Naive thymus-derived CD8-positive, alpha-beta T cell (primary cell): Measurements from ENCODE around the gene MRPS18C. TPM values are rescaled to one million over a fixed set of nuclear protein-coding genes. Genes with fewer than 3 reads are reported as not detected.

Source experiments
- ATAC-seq, 2 donors: fragments of 150-1000 bp; cut with Tn5 transposase in 1 of 2; sonication (Bioruptor Pico), chemical (Tn5 transposase) in 1 of 2; 1 replicate in 1 of 2; 2 replicates in 1 of 2; pipeline ENCODE4 v1.10.0; 2021; ENCODE audit warnings: mild to moderate bottlenecking in 2 of 2, moderate library complexity in 2 of 2
- POLR2A ChIA-PET: fragments of 350-600 bp; sonication (Branson Sonifier 250); formaldehyde crosslinking; loops from one replicate; lab custom pipeline; 2021; ENCODE audit warnings: antibody characterized with exemption; lab: Charles Lee
- DNase-seq, 10 donors: peaks; one replicate each; pipeline versions ENCODE4 v3.0.0 to v3.0.0-alpha.2; 2020 to 2022
- H3K27ac Mint-ChIP-seq, 10 donors: one replicate each; pipeline ENCODE4 v1.8.0; 2020 to 2022; ENCODE audit warnings: mild to moderate bottlenecking in 10 of 10, mixed read lengths in 10 of 10, moderate library complexity in 4 of 10, inconsistent platforms in 1 of 10
- H3K27me3 Mint-ChIP-seq, 5 donors: one replicate each; pipeline ENCODE4 v1.8.0; 2021 to 2022; ENCODE audit warnings: mixed read lengths in 5 of 5
- H3K36me3 Mint-ChIP-seq, 3 donors: one replicate each; pipeline ENCODE4 v1.8.0; 2020 to 2022; ENCODE audit warnings: mixed read lengths in 3 of 3, mild to moderate bottlenecking in 2 of 3, inconsistent platforms in 1 of 3
- H3K4me1 Mint-ChIP-seq, 4 donors: one replicate each; pipeline ENCODE4 v1.8.0; 2021 to 2022; ENCODE audit warnings: mixed read lengths in 4 of 4
- H3K4me3 Mint-ChIP-seq, 10 donors: one replicate each; pipeline ENCODE4 v1.8.0; 2020 to 2022; ENCODE audit warnings: mild to moderate bottlenecking in 10 of 10, mixed read lengths in 10 of 10, moderate library complexity in 6 of 10, inconsistent platforms in 1 of 10
- H3K9me3 Mint-ChIP-seq, 9 donors: one replicate each; pipeline ENCODE4 v1.8.0; 2020 to 2022; ENCODE audit warnings: mixed read lengths in 9 of 9, mild to moderate bottlenecking in 3 of 9, inconsistent platforms in 1 of 9, moderate library complexity in 1 of 9
- polyA plus RNA-seq, 3 donors: library from polyadenylated mRNA; unstranded; fragments of 300-500 nt; fragmentation: Illumina TruSeq; gene quantifications; one replicate each; pipeline ENCODE4 v1.2.3, GENCODE V29; 2021
- total RNA-seq, 8 experiments: library from RNA in 2 of 8; stranded (reverse) in 2 of 8; gene quantifications; one replicate each; pipeline ENCODE4 v1.2.3 and lab custom pipeline; 2021 to 2026

MRPS18C gene
- 10 to 100 TPM; 52.9 to 66.1 TPM for total RNA-seq
- polyA plus RNA-seq, result 10 to 100 TPM; 45.4 to 64.6 (median 50.5) TPM
- total RNA-seq (lab: John Stamatoyannopoulos, UW), result 8.4 to 51.5 (median 23.4) reads per million in 6 experiments

DNA sequence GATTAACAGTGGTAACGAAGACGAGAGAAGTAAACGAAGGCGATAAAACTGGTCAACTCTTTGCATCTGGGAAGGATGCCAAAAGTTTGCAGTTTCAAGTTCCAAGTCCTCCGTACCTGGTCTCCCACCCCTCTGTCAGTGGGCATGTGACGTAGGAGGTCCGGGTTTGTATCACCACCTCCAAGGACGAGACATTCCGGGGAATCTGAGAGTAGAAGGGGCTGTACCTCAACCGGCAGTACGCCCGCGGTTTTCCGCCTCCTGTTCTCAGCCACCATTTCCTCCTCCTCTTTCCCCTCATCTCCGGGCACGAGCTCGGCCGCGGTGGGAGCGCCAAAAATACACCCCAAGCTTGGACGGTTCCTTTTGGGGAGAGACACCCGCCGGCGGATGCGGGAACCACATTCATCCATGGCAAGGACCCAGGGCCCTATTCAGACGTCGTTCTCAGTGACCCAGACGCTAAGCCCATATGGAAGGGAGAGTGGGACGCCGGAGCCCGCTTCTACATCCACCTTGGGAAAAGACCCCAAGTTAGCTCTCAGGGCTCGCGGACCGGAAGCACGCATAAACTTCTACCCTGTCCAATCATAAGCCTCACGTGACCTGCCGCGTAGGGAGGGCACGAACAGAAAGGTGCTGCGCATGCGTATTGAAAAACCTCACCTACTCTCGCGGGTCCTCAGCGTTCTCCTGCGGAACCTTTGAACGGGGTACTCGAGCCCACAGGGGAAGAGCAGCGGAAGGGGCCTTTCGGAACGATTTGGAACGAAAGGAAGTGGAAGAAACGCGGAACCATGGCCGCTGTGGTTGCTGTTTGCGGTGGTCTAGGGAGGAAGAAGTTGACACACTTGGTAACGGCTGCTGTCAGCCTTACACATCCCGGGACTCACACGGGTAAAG, at the start of gene MRPS18C, which contains the start of gene HELQ:
TSS of gene MRPS18C (plus strand) at position 778 of the 903 bp plus-strand sequence. CDS start at position 798, 20 bp downstream.
TSS of gene HELQ (minus strand) at position 543 of the 903 bp plus-strand sequence. CDS start at position 413, 130 bp downstream.
- peak; percentile 80 to 99 (median 96) for DNase-seq
- Mint-ChIP-seq H3K27me3 (no peaks in the 10 kb centered on the region), H3K4me3 (peak within 1 kb of the TSS; percentile 98 to 100 (median 100)), H3K36me3 (peaks cover 10 to 68% (median 19%) of the 10 kb centered on the region in 3 donors), H3K9me3 (no peaks in the 10 kb centered on the region), H3K27ac (peak within 1 kb of the TSS; percentile 100), H3K4me1 (peaks cover 16 to 59% (median 58%) of the 10 kb centered on the region in 4 donors)
- POLR2A ChIA-PET, result interaction anchor here (0.8 to 3.1 kb wide), 13 partner anchors 10 to 1127 kb away, joined by 3 to 36 read pairs (median 8); partner anchors contain the start of genes ABRAXAS1, COPS4, COQ2 and HNRNPDL
- peak; percentile 86 to 89 for ATAC-seq

DNA sequence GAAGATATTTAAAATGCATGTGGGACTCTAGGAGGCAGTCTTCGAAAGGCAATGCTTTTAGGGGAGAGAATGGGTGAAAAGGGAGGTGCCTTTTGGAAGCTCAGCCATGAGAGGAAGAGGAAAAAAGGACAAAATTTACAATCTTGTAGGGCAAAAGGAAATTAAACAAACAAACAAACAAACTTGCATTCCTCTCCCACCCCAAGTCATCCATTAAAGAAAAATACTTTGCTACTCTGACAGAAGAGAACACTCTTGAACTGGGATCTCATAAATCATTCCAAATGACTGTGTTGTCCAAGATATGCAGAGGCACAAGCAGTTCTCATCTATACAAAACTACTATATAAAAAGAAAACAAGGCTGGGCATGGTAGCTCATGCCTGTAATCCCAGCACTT, 47.0 kb upstream of the MRPS18C start:
- H3K4me1 Mint-ChIP-seq, result peaks cover 0 to 4% (median 0%) of the 10 kb centered on the region in 4 donors
- H3K9me3 Mint-ChIP-seq, result no peaks in the 10 kb centered on the region
- peak overlapping the region in 8 of 10 donors; percentile 2 to 80 (median 64) for H3K27ac Mint-ChIP-seq
- DNase-seq, result no peak
- H3K4me3 Mint-ChIP-seq, result no peak overlapping the region
- no peaks in the 10 kb centered on the region for H3K27me3 Mint-ChIP-seq
- no peak for ATAC-seq
- peaks cover 5 to 70% (median 19%) of the 10 kb centered on the region in 3 donors for H3K36me3 Mint-ChIP-seq
- POLR2A ChIA-PET, result no interaction called here

DNA sequence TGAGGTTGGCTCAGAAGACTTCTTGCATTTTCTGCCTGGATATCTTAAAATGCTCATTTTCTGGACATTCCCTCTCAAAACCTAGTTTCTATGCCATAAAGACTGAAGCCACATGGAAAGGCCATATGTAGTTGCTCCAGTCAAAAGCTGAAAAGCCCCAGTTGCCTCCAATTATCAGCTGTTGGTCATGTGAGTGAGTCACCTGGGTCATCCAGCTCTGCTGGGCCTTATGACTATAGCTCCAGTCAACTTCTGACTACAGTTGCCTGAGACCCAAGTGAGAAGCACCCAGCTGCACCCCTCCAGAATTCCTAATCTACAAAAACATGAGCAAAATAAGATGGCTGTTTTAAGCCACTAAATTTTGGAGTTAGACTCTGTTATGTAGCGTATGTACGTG, 42.2 kb upstream of the MRPS18C start:
- ATAC-seq (no peak), DNase-seq (no peak)
- POLR2A ChIA-PET, result no interaction called here
- Mint-ChIP-seq H3K27ac (peak overlapping the region in 2 of 10 donors; percentile 2 to 66), H3K9me3 (no peaks in the 10 kb centered on the region), H3K4me1 (peaks cover 0 to 3% (median 0%) of the 10 kb centered on the region in 4 donors), H3K4me3 (no peak overlapping the region), H3K36me3 (peaks cover 0 to 96% (median 20%) of the 10 kb centered on the region in 3 donors), H3K27me3 (no peaks in the 10 kb centered on the region)

DNA sequence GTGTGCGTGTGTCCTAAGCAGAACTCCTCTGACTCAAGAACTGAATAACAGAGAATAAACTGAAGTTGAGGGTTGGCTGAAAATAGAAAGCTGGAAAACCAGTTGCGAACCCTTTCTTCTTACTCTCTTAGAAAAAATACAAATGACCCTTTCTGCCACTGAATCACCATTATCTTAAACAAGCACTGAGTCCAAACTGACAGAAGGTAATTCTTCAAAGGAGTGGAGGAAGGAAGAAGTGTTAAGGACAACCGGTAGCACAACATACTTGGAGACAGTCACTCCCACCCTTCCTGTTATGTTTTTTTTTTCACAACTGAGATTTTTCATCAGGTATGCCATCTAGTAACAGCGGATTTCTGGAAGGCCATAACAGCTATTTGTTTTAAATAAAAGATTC, 38.3 kb upstream of the MRPS18C start:
- no peak overlapping the region for H3K4me3 Mint-ChIP-seq
- H3K36me3 Mint-ChIP-seq, result peaks cover 4 to 81% (median 20%) of the 10 kb centered on the region in 3 donors
- H3K27ac Mint-ChIP-seq, result peak overlapping the region in 1 of 10 donors; percentile 25
- H3K27me3 Mint-ChIP-seq, result no peaks in the 10 kb centered on the region
- POLR2A ChIA-PET, result no interaction called here
- peaks cover 0 to 5% (median under 1%) of the 10 kb centered on the region in 4 donors for H3K4me1 Mint-ChIP-seq
- ATAC-seq (no peak), DNase-seq (no peak)
- H3K9me3 Mint-ChIP-seq, result no peaks in the 10 kb centered on the region

DNA sequence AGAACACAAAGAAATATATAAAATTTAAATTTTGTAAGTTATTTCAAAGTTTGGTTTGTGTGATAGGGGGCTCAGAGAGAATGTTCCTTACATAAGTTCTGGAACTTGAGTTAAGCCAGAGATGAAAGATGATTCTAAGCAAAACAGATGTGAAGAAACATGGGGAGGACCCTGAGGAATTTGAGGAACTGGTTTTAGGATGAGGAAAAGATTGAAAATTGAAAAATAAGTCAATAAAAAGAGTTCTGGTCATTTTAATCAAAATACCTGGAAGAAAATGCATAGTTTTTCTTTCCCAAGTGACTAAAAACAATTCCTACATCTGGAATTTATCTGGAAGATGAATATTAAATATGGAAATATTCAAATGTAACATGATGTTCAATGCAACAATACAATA, 37.6 kb upstream of the MRPS18C start:
- no peak for ATAC-seq
- POLR2A ChIA-PET, result no interaction called here
- DNase-seq, result no peak
- no peaks in the 10 kb centered on the region for H3K9me3 Mint-ChIP-seq
- H3K27me3 Mint-ChIP-seq, result no peaks in the 10 kb centered on the region
- no peak overlapping the region for H3K4me3 Mint-ChIP-seq
- peak overlapping the region in 1 of 10 donors; percentile 77 for H3K27ac Mint-ChIP-seq
- H3K4me1 Mint-ChIP-seq, result peaks cover 0 to 2% (median under 1%) of the 10 kb centered on the region in 4 donors
- peaks cover 5 to 79% (median 19%) of the 10 kb centered on the region in 3 donors for H3K36me3 Mint-ChIP-seq

DNA sequence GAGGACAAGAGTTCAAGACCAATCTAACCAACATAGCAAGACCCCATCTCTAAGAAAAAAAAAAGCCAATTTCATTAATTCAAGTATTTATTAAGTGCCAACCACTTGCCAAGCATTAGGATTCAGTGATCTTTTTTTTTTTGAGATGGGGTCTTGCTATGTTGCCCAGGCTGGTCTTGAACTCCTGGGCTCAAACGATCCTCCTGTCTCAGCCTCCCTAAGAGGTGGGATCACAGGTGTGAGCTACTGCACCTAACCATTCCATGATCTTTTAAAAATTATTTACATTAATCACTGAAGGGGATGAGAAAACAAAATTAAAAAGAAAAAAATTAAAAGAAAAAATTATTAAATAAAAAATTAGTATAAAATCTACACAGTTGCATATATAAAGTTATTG, 24.7 kb upstream of the MRPS18C start:
- POLR2A ChIA-PET, result no interaction called here
- Mint-ChIP-seq H3K27me3 (no peaks in the 10 kb centered on the region), H3K36me3 (peaks cover 0 to 82% (median 3%) of the 10 kb centered on the region in 3 donors), H3K4me1 (peaks cover 2 to 8% (median 5%) of the 10 kb centered on the region in 4 donors), H3K4me3 (no peak overlapping the region), H3K9me3 (no peaks in the 10 kb centered on the region), H3K27ac (no peak overlapping the region)
- ATAC-seq (no peak), DNase-seq (no peak)

DNA sequence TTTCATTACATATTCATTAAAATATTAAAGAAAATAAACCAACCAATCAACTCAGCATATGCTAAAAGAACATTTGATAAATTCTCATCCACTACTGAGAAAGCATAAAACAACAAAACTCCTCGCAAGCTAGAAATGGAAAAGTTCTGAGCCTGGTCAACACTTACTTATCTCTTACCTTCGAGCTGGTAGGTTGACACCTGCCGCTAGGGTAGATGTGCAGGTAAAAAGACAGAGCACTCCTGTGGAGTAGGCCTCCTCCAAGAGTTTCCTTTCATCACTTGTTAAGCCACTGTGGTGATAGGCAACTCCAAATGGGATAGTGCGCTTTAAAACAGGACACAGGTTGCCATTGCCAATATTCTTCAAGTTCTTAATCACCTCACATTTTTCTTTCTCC, 19.2 kb upstream of the MRPS18C start:
- H3K36me3 Mint-ChIP-seq, result peaks cover 0 to 85% (median 21%) of the 10 kb centered on the region in 3 donors
- H3K4me1 Mint-ChIP-seq, result peaks cover 0 to 23% (median 2%) of the 10 kb centered on the region in 4 donors
- no peaks in the 10 kb centered on the region for H3K9me3 Mint-ChIP-seq
- peak overlapping the region in 2 of 10 donors; percentile 4 to 15 for H3K27ac Mint-ChIP-seq
- no peak for DNase-seq
- POLR2A ChIA-PET, result no interaction called here
- no peaks in the 10 kb centered on the region for H3K27me3 Mint-ChIP-seq
- ATAC-seq, result no peak
- no peak overlapping the region for H3K4me3 Mint-ChIP-seq

DNA sequence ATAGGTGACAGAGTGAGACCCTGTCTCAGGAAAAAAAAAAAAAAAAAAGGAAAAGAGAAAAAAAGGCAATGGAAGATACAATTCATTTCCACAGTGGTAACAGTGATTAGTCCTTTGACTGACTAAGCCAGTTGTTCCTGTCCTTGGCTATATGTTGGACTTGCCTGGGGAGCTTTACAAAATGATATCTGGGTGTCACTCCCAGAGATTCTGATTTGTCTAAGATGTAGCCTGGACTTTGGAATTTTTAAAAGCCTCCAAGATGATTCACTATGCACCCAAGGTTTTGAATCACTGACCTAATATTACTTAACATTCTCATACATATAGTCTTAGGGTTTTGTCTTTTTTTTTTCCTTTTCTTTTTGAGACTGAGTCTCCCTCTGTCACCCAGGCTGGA, 17.1 kb upstream of the MRPS18C start:
- no peaks in the 10 kb centered on the region for H3K27me3 Mint-ChIP-seq
- POLR2A ChIA-PET, result interaction anchor here (0.7 to 1.3 kb wide), 2 partner anchors 14 to 47 kb away, joined by 3 to 5 read pairs; partner anchors contain the start of gene ABRAXAS1
- no peak overlapping the region for H3K4me3 Mint-ChIP-seq
- peak overlapping the region in 1 of 10 donors; percentile 59 for H3K27ac Mint-ChIP-seq
- peaks cover 0 to 89% (median 26%) of the 10 kb centered on the region in 3 donors for H3K36me3 Mint-ChIP-seq
- peaks cover 0 to 23% (median 3%) of the 10 kb centered on the region in 4 donors for H3K4me1 Mint-ChIP-seq
- no peaks in the 10 kb centered on the region for H3K9me3 Mint-ChIP-seq
- no peak for ATAC-seq
- DNase-seq, result no peak

DNA sequence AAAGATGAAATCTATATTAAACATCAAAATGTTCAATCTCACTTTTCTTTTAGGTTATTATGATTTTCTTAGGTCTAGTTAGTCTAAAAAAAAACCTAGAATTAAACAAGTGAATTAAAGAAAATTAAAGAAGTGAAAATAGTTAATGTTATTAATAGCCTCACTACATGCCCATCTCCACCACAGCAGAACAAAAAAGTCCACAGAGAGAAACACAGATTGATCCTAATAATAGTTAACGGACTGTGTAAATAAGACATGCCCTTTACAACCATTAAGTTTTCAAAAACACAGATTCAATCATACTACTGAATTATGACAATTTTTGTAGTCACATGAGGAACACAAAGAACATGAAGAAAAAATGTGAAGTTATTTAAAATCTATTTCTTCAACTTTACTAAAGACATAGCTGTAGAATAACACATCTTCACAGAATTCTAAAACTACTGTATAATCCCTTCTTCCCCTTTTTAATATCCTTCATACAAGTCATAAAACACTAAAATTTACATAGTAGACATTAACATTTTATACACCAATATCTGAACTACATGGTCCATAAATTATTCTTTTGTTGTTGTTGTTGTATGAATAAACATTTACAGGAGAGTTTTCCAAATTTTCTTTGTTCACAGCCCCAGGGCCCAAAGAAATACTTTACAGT, 15.6 kb upstream of the MRPS18C start:
- no peaks in the 10 kb centered on the region for H3K9me3 Mint-ChIP-seq
- no peak for ATAC-seq
- no peak for DNase-seq
- peaks cover 0 to 86% (median 30%) of the 10 kb centered on the region in 3 donors for H3K36me3 Mint-ChIP-seq
- H3K27ac Mint-ChIP-seq, result peak overlapping the region in 1 of 10 donors; percentile 41
- POLR2A ChIA-PET, result interaction anchor here (3.1 kb wide), 1 partner anchor 15 kb away, joined by 14 read pairs; the partner anchor contains the start of genes HELQ and MRPS18C
- H3K4me1 Mint-ChIP-seq, result peaks cover 6 to 20% (median 7%) of the 10 kb centered on the region in 4 donors
- H3K4me3 Mint-ChIP-seq, result peak overlapping the region in 1 of 10 donors; percentile 24
- H3K27me3 Mint-ChIP-seq, result no peaks in the 10 kb centered on the region

DNA sequence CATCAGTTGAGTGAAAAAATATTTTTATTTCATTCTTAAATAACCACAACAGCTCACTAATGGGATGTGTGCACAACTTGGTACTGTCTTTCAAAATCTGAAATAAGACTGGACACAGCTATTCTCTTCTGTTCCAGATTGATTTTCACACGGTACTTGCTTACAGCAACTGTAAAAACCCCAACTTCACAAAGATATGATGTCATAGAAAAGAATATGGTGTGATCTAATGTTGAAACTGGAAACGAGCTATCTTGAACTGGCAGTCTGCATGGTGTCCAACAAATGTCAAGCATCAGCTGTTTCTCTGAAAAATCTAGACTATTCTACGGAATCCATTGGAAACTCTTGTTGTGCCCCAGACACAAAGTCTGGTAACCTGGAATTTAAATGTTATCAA, 15.0 kb upstream of the MRPS18C start:
- Mint-ChIP-seq H3K36me3 (peaks cover 0 to 85% (median 30%) of the 10 kb centered on the region in 3 donors), H3K27me3 (no peaks in the 10 kb centered on the region), H3K9me3 (no peaks in the 10 kb centered on the region), H3K27ac (peak overlapping the region in 1 of 10 donors; percentile 41), H3K4me1 (peaks cover 6 to 17% (median 7%) of the 10 kb centered on the region in 4 donors), H3K4me3 (no peak overlapping the region)
- no peak for DNase-seq
- POLR2A ChIA-PET, result interaction anchor here (3.1 kb wide), 1 partner anchor 14 kb away, joined by 14 read pairs; the partner anchor contains the start of genes HELQ and MRPS18C
- ATAC-seq, result no peak

DNA sequence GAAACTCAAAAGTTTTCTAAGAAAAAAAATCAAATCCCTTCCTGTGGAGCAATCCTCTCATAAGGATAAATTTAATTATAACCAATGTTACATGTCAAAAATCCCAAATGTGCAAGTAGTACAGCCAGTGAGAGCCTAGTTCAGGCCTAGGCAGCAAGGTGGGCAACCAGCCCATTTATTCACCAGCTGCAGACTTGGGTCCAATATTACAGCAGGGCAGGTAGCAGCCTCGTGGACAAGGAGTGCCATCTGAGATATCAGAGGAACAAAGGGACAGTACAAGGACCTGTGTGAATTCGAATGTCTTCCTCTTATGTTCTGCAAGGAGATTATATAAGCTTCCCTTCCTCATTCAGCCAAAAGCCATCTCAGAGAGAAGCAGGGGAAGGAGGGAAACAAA, 6.8 kb upstream of the MRPS18C start:
- DNase-seq (no peak), ATAC-seq (no peak)
- Mint-ChIP-seq H3K4me1 (peaks cover 15 to 32% (median 24%) of the 10 kb centered on the region in 4 donors), H3K36me3 (peaks cover 10 to 69% (median 24%) of the 10 kb centered on the region in 3 donors), H3K27me3 (no peaks in the 10 kb centered on the region), H3K4me3 (no peak overlapping the region), H3K9me3 (no peaks in the 10 kb centered on the region), H3K27ac (peak overlapping the region in 8 of 10 donors; percentile 43 to 84 (median 60))
- POLR2A ChIA-PET, result no interaction called here

DNA sequence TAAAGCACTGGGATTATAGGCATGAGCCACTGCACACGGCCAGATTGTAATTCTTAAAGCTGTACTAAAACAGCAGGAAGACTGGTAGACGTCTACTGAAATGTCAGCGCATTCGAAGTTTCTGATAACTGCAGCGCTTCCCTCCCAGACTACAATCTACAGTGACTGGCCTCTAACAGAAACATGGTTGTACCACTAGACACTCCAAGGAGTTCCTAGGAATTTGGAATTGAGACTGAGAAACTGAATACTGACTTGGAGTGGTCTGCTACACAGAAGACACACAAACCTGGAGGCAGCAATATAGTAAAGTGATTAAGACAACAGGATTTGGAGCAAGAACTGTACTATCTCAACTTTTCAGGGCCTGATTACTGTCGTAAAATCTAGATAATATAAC, 1.2 kb upstream of the MRPS18C start:
- DNase-seq (peak in 2 of 10 donors; percentile 1 to 14), ATAC-seq (no peak)
- H3K4me1 Mint-ChIP-seq, result peaks cover 17 to 59% (median 58%) of the 10 kb centered on the region in 4 donors
- peak overlapping the region; percentile 100 for H3K27ac Mint-ChIP-seq
- H3K4me3 Mint-ChIP-seq, result peak overlapping the region; percentile 98 to 100 (median 100)
- H3K27me3 Mint-ChIP-seq, result no peaks in the 10 kb centered on the region
- POLR2A ChIA-PET, result interaction anchor here (0.5 to 3.1 kb wide), 11 partner anchors 9 to 1025 kb away, joined by 3 to 36 read pairs (median 9); partner anchors contain the start of genes ABRAXAS1, COPS4, COQ2 and HNRNPDL
- H3K36me3 Mint-ChIP-seq, result peaks cover 10 to 63% (median 19%) of the 10 kb centered on the region in 3 donors
- no peaks in the 10 kb centered on the region for H3K9me3 Mint-ChIP-seq
